Omental fat pad (tissue), 4 donors: Measurements from ENCODE around the gene WDR43. TPM values are rescaled to one million over a fixed set of nuclear protein-coding genes. Genes with fewer than 3 reads are reported as not detected.

Source experiments
- ATAC-seq: fragments of 150-250 bp; one replicate; pipeline ENCODE4 v1.9.1; 2016; ENCODE audit warnings: mild to moderate bottlenecking, moderate library complexity; ENCODE audit not compliant: low FRiP score
- DNase-seq: peaks from one replicate; pipeline ENCODE4 v3.0.0-alpha.2; 2019; ENCODE audit warnings: low spot score
- CTCF ChIP-seq, 3 donors: fragments of 450-650 bp; IDR thresholded peaks; one replicate each; pipeline ENCODE4 v1.5.1; 2016 to 2017; ENCODE audit warnings: antibody characterized with exemption in 3 of 3, mild to moderate bottlenecking in 3 of 3, moderate library complexity in 2 of 3
- small RNA-seq: library from RNA; depleted of rRNA; stranded (forward); fragments of <200 nt; gene quantifications from one replicate; pipeline ENCODE3, GENCODE V24; 2016
- total RNA-seq, 4 donors: library from RNA; depleted of rRNA; stranded (reverse); fragments of >200 nt; gene quantifications; one replicate each; pipeline ENCODE4 v1.1.0, GENCODE V29; 2016

The WDR43 gene
- total RNA-seq, 4 donors from 2014 or later, result 41.6 to 156 (median 68.3) TPM

- ATAC-seq, result no peak
- DNase-seq, result no peak
- no peak for TF ChIP-seq CTCF (IDR thresholded peaks at IDR 0.05)
These were observed 97.0 kb downstream of the WDR43 start for GRCh38 chr2:28991460-28991859.

GRCh38 chr2:28993206-28993960, 98.9 kb downstream of the WDR43 start:
- no peak for ATAC-seq
- no peak for TF ChIP-seq CTCF (IDR thresholded peaks at IDR 0.05)
- DNase-seq, result no peak

GRCh38 chr2:28994074-28994473, 99.6 kb downstream of the WDR43 start:
- DNase-seq (no peak), ATAC-seq (no peak)
- TF ChIP-seq CTCF (IDR thresholded peaks at IDR 0.05), result no peak

GRCh38 chr2:28994679-28995078, 100.2 kb downstream of the WDR43 start:
- TF ChIP-seq CTCF (IDR thresholded peaks at IDR 0.05), result no peak
- no peak for DNase-seq

GRCh38 chr2:28995765-28996750, 101.6 kb downstream of the WDR43 start:
- ATAC-seq (no peak), DNase-seq (no peak)
- TF ChIP-seq CTCF (IDR thresholded peaks at IDR 0.05), result no peak

More at GRCh38 chr2:28994679-28995078, 100.2 kb downstream of the WDR43 start:
- ATAC-seq, result no peak

- DNase-seq, result no peak
- TF ChIP-seq CTCF (IDR thresholded peaks at IDR 0.05), result no peak
- no peak for ATAC-seq
These were observed 102.9 kb downstream of the WDR43 start for GRCh38 chr2:28997237-28997846.

Small RNA genes within 50 kb of the gene (small RNA-seq; reads per million reads assigned to genes)
- gene RF00019 (not detected), gene SNORD53 (24.7 reads per million, percentile 93 among the genes with 10 or more reads in this experiment), gene SNORD53B (4,781 reads per million, percentile 100 among the genes with 10 or more reads in this experiment), gene SNORD92 (735 reads per million, percentile 98 among the genes with 10 or more reads in this experiment)

Other genes starting within 250 kb of the WDR43 start
- gene PPP1CB, start 142.8 kb upstream of the WDR43 start, total RNA-seq, result 100 to 1,000 TPM; 139 to 262 (median 176) TPM
- 1 to 10 TPM in 2 of 4 donors, under 1 TPM in 1, not detected in 1; 0.63 to 4.2 (median 1.9) TPM for gene SPDYA, start 83.8 kb upstream of the WDR43 start, total RNA-seq
- 10 to 100 TPM in 1 of 4 donors, 1 to 10 TPM in 3; 5.7 to 11.7 (median 8.8) TPM for gene TRMT61B, start 24.4 kb upstream of the WDR43 start, total RNA-seq
- gene TOGARAM2, start 86.6 kb downstream of the WDR43 start, total RNA-seq, result 10 to 100 TPM in 1 of 4 donors, 1 to 10 TPM in 1, under 1 TPM in 2; 0.19 to 10.4 (median 0.96) TPM
- gene PCARE, start 179.9 kb downstream of the WDR43 start, total RNA-seq, result under 1 TPM in 1 of 4 donors, not detected in 3; 0.09 TPM
- 10 to 100 TPM; 45.4 to 84.0 (median 61.3) TPM for gene CLIP4, start 220.7 kb downstream of the WDR43 start, total RNA-seq